K562 (cell line): ENCODE results near the gene PXN. TPM values are rescaled to one million over a fixed set of nuclear protein-coding genes. Genes with fewer than 3 reads are reported as not detected.

ENCODE experiments used
- ATAC-seq: fragments of 200-7000 bp; cut with Tn5 transposase; 3 replicates; pipeline ENCODE4 v1.9.1; 2020; ENCODE audit warnings: moderate library complexity
- BruUV-seq: library from RNA; stranded (reverse); fragments of 400-500 nt; replicated peaks from 2 replicates; lab custom pipeline; 2021; lab: Mats Ljungman, UMichigan
- CTCF ChIA-PET: fragments of 300-600 bp; formaldehyde crosslinking; extraction: SDS; loops from one replicate; lab custom pipeline; 2021; ENCODE audit warnings: low intra/inter-chr PET ratio; lab: Yijun Ruan, JAX
- POLR2A ChIA-PET: fragments of 300-600, 350-650 bp; sonication (Branson Sonifier 250); formaldehyde crosslinking; extraction: SDS; loops from one replicate; lab custom pipeline; 2021; ENCODE audit warnings: antibody characterized with exemption, inconsistent platforms; lab: Yijun Ruan, JAX
- DNase-seq, 4 experiments: peaks; one replicate each; pipeline versions ENCODE4 v3.0.0 to v3.0.0-alpha.2; 2011 to 2018; ENCODE audit warnings: low spot score in 3 of 4, mixed read lengths in 3 of 4; ENCODE audit errors: extremely low read depth in 1 of 4
- FAIRE-seq: peaks from 2 replicates; lab custom pipeline; 2011; peaks lifted over from hg19 to GRCh38; lab: Jason Lieb, UNC
- H2AFZ ChIP-seq: 2 replicates; pipeline ENCODE4 v1.6.0; 2011; ENCODE audit warnings: low read depth, low read length, control low read depth, inconsistent platforms
- H3K27ac ChIP-seq: fragments of 200-600 bp; 3 replicates; pipeline ENCODE4 v1.8.0; 2011; ENCODE audit warnings: low read depth, mild to moderate bottlenecking, control low read depth, inconsistent platforms, low read length, moderate library complexity, mixed read lengths; ENCODE audit errors: extremely low read depth
- H3K27me3 ChIP-seq, 2 experiments: fragments of 300-600 bp in 1 of 2; 2 replicates in 1 of 2; 3 replicates in 1 of 2; pipeline versions ENCODE4 v1.6.0 to v1.8.0; 2011; ENCODE audit warnings: inconsistent platforms in 2 of 2, low read length in 2 of 2, mild to moderate bottlenecking in 1 of 2, mixed read lengths in 1 of 2, moderate library complexity in 1 of 2; ENCODE audit not compliant: control insufficient read depth in 2 of 2, insufficient read depth in 2 of 2
- H3K36me3 ChIP-seq: fragments of 300-600 bp; 3 replicates; pipeline ENCODE4 v1.8.0; 2011; ENCODE audit warnings: mild to moderate bottlenecking, low read length, inconsistent platforms; ENCODE audit not compliant: control insufficient read depth, insufficient read depth
- H3K4me1 ChIP-seq, 2 experiments: fragments of 200-600 bp in 1 of 2; replicated peaks in 1 of 2; 2 replicates in 1 of 2; 3 replicates in 1 of 2; pipeline versions ENCODE4 v1.5.1 to v1.8.0; 2011; ENCODE audit warnings: inconsistent platforms in 2 of 2, low read length in 2 of 2, mild to moderate bottlenecking in 1 of 2, mixed read lengths in 1 of 2, moderate library complexity in 1 of 2; ENCODE audit not compliant: control insufficient read depth in 2 of 2, insufficient read depth in 2 of 2
- H3K4me2 ChIP-seq: 2 replicates; pipeline ENCODE4 v1.6.1; 2011; ENCODE audit warnings: low read length, control low read depth, inconsistent platforms, mixed read lengths; ENCODE audit not compliant: insufficient read depth
- H3K4me3 ChIP-seq: fragments of 200-600 bp; sonication (generic), shearing (Covaris generic); 2 replicates; pipeline ENCODE4 v1.5.1; 2016; ENCODE audit warnings: control low read depth, inconsistent platforms
- H3K79me2 ChIP-seq: fragments of 200-600 bp; 3 replicates; pipeline ENCODE4 v1.8.0; 2011; ENCODE audit warnings: low read length, inconsistent platforms; ENCODE audit not compliant: control insufficient read depth, insufficient read depth
- H3K9ac ChIP-seq, 2 experiments: 2 replicates each; pipeline versions ENCODE4 v1.6.0 to v1.6.1; 2011; ENCODE audit warnings: low read depth in 2 of 2, low read length in 2 of 2, control low read depth in 1 of 2, inconsistent platforms in 1 of 2, mild to moderate bottlenecking in 1 of 2, mixed read lengths in 1 of 2; ENCODE audit not compliant: insufficient read depth in 1 of 2
- H3K9me1 ChIP-seq: one replicate; pipeline ENCODE4 v1.6.0; 2011; ENCODE audit warnings: inconsistent platforms, mild to moderate bottlenecking, low read length, moderate library complexity; ENCODE audit not compliant: control insufficient read depth, insufficient read depth
- H3K9me3 ChIP-seq: replicated peaks from 2 replicates; pipeline ENCODE4 v1.5.1; 2011; ENCODE audit warnings: low read depth, low read length, inconsistent platforms; ENCODE audit not compliant: control insufficient read depth, insufficient read depth
- H4K20me1 ChIP-seq: replicated peaks from 2 replicates; pipeline ENCODE4 v1.6.1; 2011; ENCODE audit warnings: low read length, inconsistent platforms, mixed read lengths; ENCODE audit not compliant: control insufficient read depth, insufficient read depth
- HMBOX1 ChIP-seq: sonication (generic); IDR thresholded peaks from 2 replicates; pipeline ENCODE4 v1.6.1; 2016
- THRA ChIP-seq: fragments of 450-650 bp; IDR thresholded peaks from 2 replicates; pipeline ENCODE4 v1.6.1; 2017; ENCODE audit warnings: mild to moderate bottlenecking, moderate library complexity
- WGBS: fragments of 100-300 bp; shearing (Covaris generic); methylation state at CpG from one replicate; pipeline ENCODE4 v1.1.6; 2016; ENCODE audit warnings: low coverage, mixed read lengths; ENCODE audit not compliant: insufficient coverage; ENCODE audit errors: missing lambda C conversion rate; 5-methylcytosine and 5-hydroxymethylcytosine counted together
- in situ Hi-C: fragments of 300-500 bp; cut with MboI; formaldehyde crosslinking; loops from 4 replicates; pipeline ENCODE4 v1.15.0; 2018; ENCODE audit warnings: inconsistent platforms, mixed read lengths
- intact Hi-C: fragments of 100-400 bp; cut with micrococcal nuclease; formaldehyde crosslinking; loops from 2 replicates; pipeline ENCODE4 v1.14.2; 2022
- polyA plus RNA-seq, 8 experiments: library from polyadenylated mRNA; depleted of rRNA in 4 of 8; stranded (reverse) in 5 of 8; unstranded in 3 of 8; fragments of >200 nt; fragmentation: Nextera tagmentation in 2 of 8; fragmentation: Illumina TruSeq in 1 of 8; extraction: Ambion mirVana in 2 of 8; extraction: Trizol in 1 of 8; gene quantifications; 2 replicates each; pipeline versions ENCODE4 v1.2.1 to v1.2.3, GENCODE V29; 2011 to 2014; ENCODE audit warnings: inconsistent platforms in 1 of 8, missing spikeins in 1 of 8
- total RNA-seq, 7 experiments: library from RNA; depleted of rRNA in 6 of 7; stranded (reverse); fragments of >200 nt in 6 of 7; fragmentation: Illumina TruSeq in 2 of 7; extraction: Trizol in 2 of 7; gene quantifications; 2 replicates each; pipeline versions ENCODE4 v1.2.1 to v1.2.3, GENCODE V29; 2011 to 2021; ENCODE audit warnings: low replicate concordance in 1 of 7

Gene PXN
- total and polyA plus RNA-seq, 9 of the 15 experiments (the other 6 are each of a cell fraction or from before 2014, with no cell fraction given) = 4.0 to 74.1 (median 18.6) TPM

- ChIA-PET CTCF (interaction anchor here (0.6 kb wide), 1 partner anchor 75 kb away, joined by 3 read pairs; no protein-coding TSS in a partner anchor), POLR2A (interaction anchor here (1.2 to 10.5 kb wide), 3 partner anchors 11 to 61 kb away, joined by 5 to 110 read pairs (median 56); partner anchors contain the start of genes GCN1 and RPLP0)
- intact Hi-C loops (no loop called here), in situ Hi-C loops (loop anchor here (5.0 kb wide), 1 partner anchor 32 kb away; no protein-coding TSS in a partner anchor)
- peaks cover 54% of the 10 kb centered on the region; the same call in 2 of the 3 replicates for H3K79me2 ChIP-seq
- no peaks in the 10 kb centered on the region for H3K27me3 ChIP-seq
- H3K9me1 ChIP-seq = no peaks in the 10 kb centered on the region
- peak; percentile 11 for FAIRE-seq
- BruUV-seq = no TSS peak
- no peak overlapping the region for H2AFZ ChIP-seq
- no peak overlapping the region for H3K4me3 ChIP-seq
- H3K4me2 ChIP-seq = no peak overlapping the region
- H3K9ac ChIP-seq = peak overlapping the region in 1 of 2 experiments; percentile 66; a peak in 1 of 4 replicates
- no peak for ATAC-seq
- H3K27ac ChIP-seq = no peak overlapping the region
- H3K9me3 ChIP-seq = no peaks in the 10 kb centered on the region
- H4K20me1 ChIP-seq = peaks cover 11% of the 10 kb centered on the region
- WGBS = 71% methylated on average over 8 of the region's 8 CpGs
- peak; percentile 90 for TF ChIP-seq HMBOX1
- TF ChIP-seq THRA = no peak
- TF ChIP-seq, all 486 proteins: peak for 1
- H3K36me3 ChIP-seq = peaks cover 9% of the 10 kb centered on the region; the same call in 2 of the 3 replicates
- DNase-seq = no peak
- H3K4me1 ChIP-seq = peaks cover 29 to 31% of the 10 kb centered on the region in 2 experiments; a peak in 4 of 5 replicates
Observed at GRCh38 chr12:120259418-120260202, 5.9 kb downstream of the PXN start.
